ENCODE results near the gene OR2F1. TPM values are rescaled to one million over a fixed set of nuclear protein-coding genes. Genes with fewer than 3 reads are reported as not detected.

OR2F1 gene
- total and polyA plus RNA-seq, 7 donors = not detected

DNA sequence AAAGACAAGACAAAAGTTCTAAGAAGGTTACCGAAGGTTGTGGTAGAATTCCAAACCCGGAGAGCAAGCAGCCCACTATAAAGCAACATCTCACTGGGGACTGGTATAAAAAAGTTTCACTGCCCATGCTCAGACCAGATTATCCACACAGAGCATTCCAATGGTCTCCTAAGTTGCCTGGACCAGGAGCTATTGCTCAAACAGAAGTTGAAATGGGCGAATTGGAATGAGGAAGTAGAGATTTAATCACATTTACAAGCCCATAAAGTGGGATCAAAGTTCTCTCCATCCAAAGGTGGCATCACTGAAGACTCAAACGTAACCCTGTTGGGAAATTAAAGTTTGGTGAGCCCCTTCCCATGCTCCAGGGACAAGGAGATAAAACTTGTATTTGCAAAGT, 19.8 kb downstream of the OR2F1 start:
- WGBS, 3 donors = 72 to 78% (median 73%) methylated on average over 4 of the region's 4 CpGs
- DNase-seq = no peak
- intact Hi-C loops (cut with DNase I) = no loop called here
- no peaks in the 10 kb centered on the region for H3K27me3 ChIP-seq (ENCODE audit: insufficient read depth in 3 of 3, low read length in 2 of 3)
- no peaks in the 10 kb centered on the region for H3K4me1 ChIP-seq
- no peak overlapping the region for H3K4me3 ChIP-seq
- no peak overlapping the region for H3K27ac ChIP-seq
- no peak for ATAC-seq
- no peaks in the 10 kb centered on the region for H3K9me3 ChIP-seq
- no peaks in the 10 kb centered on the region for H3K36me3 ChIP-seq (ENCODE audit: insufficient read depth in 1 of 2, low read depth in 1 of 2)
- TF ChIP-seq CTCF (IDR thresholded peaks at IDR 0.05) = no peak

- Histone ChIP-seq H3K27me3 (ENCODE audit: insufficient read depth in 3 of 3, low read length in 2 of 3) (no peaks in the 10 kb centered on the region), H3K36me3 (ENCODE audit: insufficient read depth in 1 of 2, low read depth in 1 of 2) (no peaks in the 10 kb centered on the region), H3K27ac (no peak overlapping the region), H3K9me3 (no peaks in the 10 kb centered on the region), H3K4me1 (no peaks in the 10 kb centered on the region), H3K4me3 (no peak overlapping the region)
- ATAC-seq = no peak
- intact Hi-C loops (cut with DNase I) = loop anchor here in 1 of 2 donors (5.0 kb wide), 1 partner anchor 43 kb away; no protein-coding TSS in a partner anchor
- TF ChIP-seq CTCF (IDR thresholded peaks at IDR 0.05) = no peak
- no peak for DNase-seq
- WGBS, 3 donors = 41 to 52% (median 48%) methylated on average over 1 of the region's 1 CpG
These were observed 21.0 kb downstream of the OR2F1 start for GRCh38 chr7:143975617-143976016.

- H3K27ac ChIP-seq = no peak overlapping the region
- no peak for TF ChIP-seq CTCF (IDR thresholded peaks at IDR 0.05)
- H3K27me3 ChIP-seq (ENCODE audit: insufficient read depth in 3 of 3, low read length in 2 of 3) = no peaks in the 10 kb centered on the region
- H3K4me1 ChIP-seq = no peaks in the 10 kb centered on the region
- intact Hi-C loops (cut with DNase I) = loop anchor here in 1 of 2 donors (5.0 kb wide), 1 partner anchor 46 kb away; no protein-coding TSS in a partner anchor
- WGBS, 3 donors = 62 to 70% (median 68%) methylated on average over 2 of the region's 2 CpGs
- DNase-seq = no peak
- no peaks in the 10 kb centered on the region for H3K9me3 ChIP-seq
- no peak for ATAC-seq
- no peaks in the 10 kb centered on the region for H3K36me3 ChIP-seq (ENCODE audit: insufficient read depth in 1 of 2, low read depth in 1 of 2)
- H3K4me3 ChIP-seq = no peak overlapping the region
These were observed 23.9 kb downstream of the OR2F1 start for GRCh38 chr7:143978585-143978984.

DNA sequence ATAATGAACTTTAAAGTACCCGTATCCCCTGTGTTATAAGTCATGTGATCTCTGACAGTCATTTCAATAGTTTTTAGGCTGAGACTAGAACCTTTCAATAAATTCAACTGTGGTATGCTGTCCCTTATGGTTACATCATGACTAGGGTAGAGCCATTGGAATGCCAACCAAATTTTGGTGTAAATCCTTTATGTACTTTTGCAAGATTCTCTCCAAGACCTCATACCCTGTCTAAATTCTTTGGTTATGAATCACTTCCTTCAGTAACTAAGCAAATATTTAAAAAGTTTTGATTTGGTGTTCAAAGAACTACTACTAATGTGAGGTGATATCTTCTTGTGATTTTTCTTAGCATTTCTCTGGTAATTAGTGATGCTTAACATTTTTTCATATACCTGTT, 24.7 kb downstream of the OR2F1 start:
- DNase-seq = no peak
- Histone ChIP-seq H3K4me1 (no peaks in the 10 kb centered on the region), H3K27ac (no peak overlapping the region), H3K36me3 (ENCODE audit: insufficient read depth in 1 of 2, low read depth in 1 of 2) (no peaks in the 10 kb centered on the region), H3K27me3 (ENCODE audit: insufficient read depth in 3 of 3, low read length in 2 of 3) (no peaks in the 10 kb centered on the region), H3K9me3 (no peaks in the 10 kb centered on the region), H3K4me3 (no peak overlapping the region)
- TF ChIP-seq CTCF (IDR thresholded peaks at IDR 0.05) = no peak
- ATAC-seq = no peak
- WGBS, 3 donors = 72 to 82% (median 75%) methylated on average over 1 of the region's 1 CpG
- intact Hi-C loops (cut with DNase I) = loop anchor here in 1 of 2 donors (5.0 kb wide), 1 partner anchor 47 kb away; no protein-coding TSS in a partner anchor

- no peaks in the 10 kb centered on the region for H3K36me3 ChIP-seq (ENCODE audit: insufficient read depth in 1 of 2, low read depth in 1 of 2)
- DNase-seq = no peak
- TF ChIP-seq CTCF (IDR thresholded peaks at IDR 0.05) = no peak
- no peak overlapping the region for H3K27ac ChIP-seq
- no peak overlapping the region for H3K4me3 ChIP-seq
- ATAC-seq = no peak
- WGBS, 3 donors = 77 to 80% (median 78%) methylated on average over 2 of the region's 2 CpGs
- no peaks in the 10 kb centered on the region for H3K4me1 ChIP-seq
- H3K27me3 ChIP-seq (ENCODE audit: insufficient read depth in 3 of 3, low read length in 2 of 3) = no peaks in the 10 kb centered on the region
- intact Hi-C loops (cut with DNase I) = loop anchor here in 1 of 2 donors (5.0 kb wide), 1 partner anchor 48 kb away; no protein-coding TSS in a partner anchor
- H3K9me3 ChIP-seq = no peaks in the 10 kb centered on the region
These were observed 25.4 kb downstream of the OR2F1 start for GRCh38 chr7:143979998-143980397.
